M059J (cell line): ENCODE results near the gene PHACTR1. TPM values are rescaled to one million over a fixed set of nuclear protein-coding genes. Genes with fewer than 3 reads are reported as not detected.

Experiments used
- DNase-seq: peaks from one replicate; pipeline ENCODE4 v3.0.0-alpha.2; 2012; ENCODE audit warnings: low read depth
- total RNA-seq: library from RNA; depleted of rRNA; stranded (reverse); fragments of >200 nt; shearing (Covaris generic); gene quantifications from 2 replicates; pipeline ENCODE4 v1.2.3, GENCODE V29; 2014

The PHACTR1 gene
- total RNA-seq, 1 experiment from 2014 or later, result 1.2 TPM

- DNase-seq, result no peak
These were observed 543.6 kb downstream of the PHACTR1 start for GRCh38 chr6:13260101-13260598.

GRCh38 chr6:13260831-13261230 lies 544.3 kb downstream of the PHACTR1 start:
- DNase-seq, result no peak

- no peak for DNase-seq
These were observed 545.0 kb downstream of the PHACTR1 start for GRCh38 chr6:13261464-13261994.

- no peak for DNase-seq
These were observed 546.0 kb downstream of the PHACTR1 start for GRCh38 chr6:13262302-13263230.

GRCh38 chr6:13263669-13264068 lies 547.1 kb downstream of the PHACTR1 start:
- no peak for DNase-seq

- DNase-seq, result peak; percentile 26
These were observed 550.6 kb downstream of the PHACTR1 start for GRCh38 chr6:13267142-13267651.

- DNase-seq, result peak; percentile 45
These were observed 552.4 kb downstream of the PHACTR1 start for GRCh38 chr6:13268913-13269518.

GRCh38 chr6:13272131-13273046 lies 555.8 kb downstream of the PHACTR1 start:
- no peak for DNase-seq

GRCh38 chr6:13273202-13273930 lies 556.8 kb downstream of the PHACTR1 start:
- DNase-seq, result no peak

GRCh38 chr6:13273931-13274706 lies 557.6 kb downstream of the PHACTR1 start:
- no peak for DNase-seq

GRCh38 chr6:13274707-13275434 lies 558.3 kb downstream of the PHACTR1 start:
- no peak for DNase-seq

GRCh38 chr6:13275435-13275989 lies 558.9 kb downstream of the PHACTR1 start:
- no peak for DNase-seq

- DNase-seq, result no peak
These were observed 560.7 kb downstream of the PHACTR1 start for GRCh38 chr6:13277231-13277630.

- no peak for DNase-seq
These were observed 561.6 kb downstream of the PHACTR1 start for GRCh38 chr6:13278164-13278563.

GRCh38 chr6:13278991-13279390 lies 562.4 kb downstream of the PHACTR1 start:
- no peak for DNase-seq

GRCh38 chr6:13280254-13280653 lies 563.7 kb downstream of the PHACTR1 start:
- no peak for DNase-seq

GRCh38 chr6:13281686-13282085 lies 565.1 kb downstream of the PHACTR1 start:
- no peak for DNase-seq

- no peak for DNase-seq
These were observed 566.0 kb downstream of the PHACTR1 start for GRCh38 chr6:13282393-13283069.
